PFSK-1 (cell line): ENCODE measurements around the gene ANKFY1.

Experiments used
- FOXP2 ChIP-seq: optimal IDR thresholded peaks from 2 replicates; pipeline ENCODE3; 2011; ENCODE audit warnings: borderline replicate concordance, control low read depth, inconsistent platforms; ENCODE audit not compliant: insufficient read depth; ENCODE audit errors: extremely low read length, extremely low read depth
- POLR2AphosphoS5 ChIP-seq: IDR thresholded peaks from 2 replicates; pipeline ENCODE4 v1.6.1; 2012; ENCODE audit warnings: low read depth, mild to moderate bottlenecking, control low read depth, low read length, moderate library complexity
- SIN3A ChIP-seq: IDR thresholded peaks from 2 replicates; pipeline ENCODE4 v1.6.1; 2012; ENCODE audit warnings: mild to moderate bottlenecking, low read length, moderate library complexity, borderline replicate concordance; ENCODE audit not compliant: insufficient read depth
- TAF1 ChIP-seq: IDR thresholded peaks from 2 replicates; pipeline ENCODE4 v1.6.1; 2012; ENCODE audit warnings: low read length, control low read depth, borderline replicate concordance; ENCODE audit not compliant: insufficient read depth
- TF ChIP-seq, protein P1 (sequence below), 2 experiments: IDR thresholded peaks; 2 replicates each; pipeline versions ENCODE4 v1.6.1 to v1.8.0; 2011 to 2012; ENCODE audit warnings: low read depth in 2 of 2, low read length in 2 of 2, control low read depth in 1 of 2, inconsistent platforms in 1 of 2, mild to moderate bottlenecking in 1 of 2, moderate library complexity in 1 of 2; ENCODE audit not compliant: insufficient read depth in 1 of 2

ANKFY1 gene

DNA sequence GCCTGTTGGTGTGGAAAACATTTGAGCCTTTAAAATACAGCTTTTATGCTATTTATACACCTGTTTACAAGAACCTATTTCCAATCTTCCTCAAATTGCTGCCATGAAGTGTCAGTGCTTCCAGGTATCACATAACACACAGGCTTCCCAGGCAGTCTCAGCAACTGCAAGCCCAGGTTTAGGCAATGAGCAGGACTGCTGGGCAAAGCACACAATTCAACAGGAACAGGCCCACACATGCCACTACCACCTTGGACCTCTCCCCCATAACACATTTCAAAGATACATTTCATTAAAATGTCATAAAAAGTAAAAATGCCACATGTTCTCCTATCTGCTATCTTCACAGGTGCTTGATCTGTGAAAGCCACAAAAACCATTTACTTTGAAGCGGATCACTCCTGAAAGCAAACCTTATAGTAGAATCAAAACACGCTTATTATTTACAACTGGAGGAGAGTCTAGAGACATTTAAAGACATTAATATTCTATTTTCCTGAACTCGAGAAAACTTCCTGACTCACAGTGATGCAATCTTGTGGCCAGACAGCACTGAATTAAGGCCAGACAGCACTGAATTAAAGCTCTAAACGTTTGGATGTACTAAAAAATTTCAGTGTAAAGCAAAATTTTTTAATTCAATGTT lies 31.5 kb downstream of the ANKFY1 start:
- no peak for TF ChIP-seq FOXP2
- no peak for TF ChIP-seq TAF1
- TF ChIP-seq, protein P1, sequence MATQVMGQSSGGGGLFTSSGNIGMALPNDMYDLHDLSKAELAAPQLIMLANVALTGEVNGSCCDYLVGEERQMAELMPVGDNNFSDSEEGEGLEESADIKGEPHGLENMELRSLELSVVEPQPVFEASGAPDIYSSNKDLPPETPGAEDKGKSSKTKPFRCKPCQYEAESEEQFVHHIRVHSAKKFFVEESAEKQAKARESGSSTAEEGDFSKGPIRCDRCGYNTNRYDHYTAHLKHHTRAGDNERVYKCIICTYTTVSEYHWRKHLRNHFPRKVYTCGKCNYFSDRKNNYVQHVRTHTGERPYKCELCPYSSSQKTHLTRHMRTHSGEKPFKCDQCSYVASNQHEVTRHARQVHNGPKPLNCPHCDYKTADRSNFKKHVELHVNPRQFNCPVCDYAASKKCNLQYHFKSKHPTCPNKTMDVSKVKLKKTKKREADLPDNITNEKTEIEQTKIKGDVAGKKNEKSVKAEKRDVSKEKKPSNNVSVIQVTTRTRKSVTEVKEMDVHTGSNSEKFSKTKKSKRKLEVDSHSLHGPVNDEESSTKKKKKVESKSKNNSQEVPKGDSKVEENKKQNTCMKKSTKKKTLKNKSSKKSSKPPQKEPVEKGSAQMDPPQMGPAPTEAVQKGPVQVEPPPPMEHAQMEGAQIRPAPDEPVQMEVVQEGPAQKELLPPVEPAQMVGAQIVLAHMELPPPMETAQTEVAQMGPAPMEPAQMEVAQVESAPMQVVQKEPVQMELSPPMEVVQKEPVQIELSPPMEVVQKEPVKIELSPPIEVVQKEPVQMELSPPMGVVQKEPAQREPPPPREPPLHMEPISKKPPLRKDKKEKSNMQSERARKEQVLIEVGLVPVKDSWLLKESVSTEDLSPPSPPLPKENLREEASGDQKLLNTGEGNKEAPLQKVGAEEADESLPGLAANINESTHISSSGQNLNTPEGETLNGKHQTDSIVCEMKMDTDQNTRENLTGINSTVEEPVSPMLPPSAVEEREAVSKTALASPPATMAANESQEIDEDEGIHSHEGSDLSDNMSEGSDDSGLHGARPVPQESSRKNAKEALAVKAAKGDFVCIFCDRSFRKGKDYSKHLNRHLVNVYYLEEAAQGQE (IDR thresholded peaks at IDR 0.05; ENCODE audit: insufficient read depth in 1 of 2, low read depth in 2 of 2, low read length in 2 of 2), result no peak
- TF ChIP-seq POLR2AphosphoS5, result no peak
- no peak for TF ChIP-seq SIN3A

DNA sequence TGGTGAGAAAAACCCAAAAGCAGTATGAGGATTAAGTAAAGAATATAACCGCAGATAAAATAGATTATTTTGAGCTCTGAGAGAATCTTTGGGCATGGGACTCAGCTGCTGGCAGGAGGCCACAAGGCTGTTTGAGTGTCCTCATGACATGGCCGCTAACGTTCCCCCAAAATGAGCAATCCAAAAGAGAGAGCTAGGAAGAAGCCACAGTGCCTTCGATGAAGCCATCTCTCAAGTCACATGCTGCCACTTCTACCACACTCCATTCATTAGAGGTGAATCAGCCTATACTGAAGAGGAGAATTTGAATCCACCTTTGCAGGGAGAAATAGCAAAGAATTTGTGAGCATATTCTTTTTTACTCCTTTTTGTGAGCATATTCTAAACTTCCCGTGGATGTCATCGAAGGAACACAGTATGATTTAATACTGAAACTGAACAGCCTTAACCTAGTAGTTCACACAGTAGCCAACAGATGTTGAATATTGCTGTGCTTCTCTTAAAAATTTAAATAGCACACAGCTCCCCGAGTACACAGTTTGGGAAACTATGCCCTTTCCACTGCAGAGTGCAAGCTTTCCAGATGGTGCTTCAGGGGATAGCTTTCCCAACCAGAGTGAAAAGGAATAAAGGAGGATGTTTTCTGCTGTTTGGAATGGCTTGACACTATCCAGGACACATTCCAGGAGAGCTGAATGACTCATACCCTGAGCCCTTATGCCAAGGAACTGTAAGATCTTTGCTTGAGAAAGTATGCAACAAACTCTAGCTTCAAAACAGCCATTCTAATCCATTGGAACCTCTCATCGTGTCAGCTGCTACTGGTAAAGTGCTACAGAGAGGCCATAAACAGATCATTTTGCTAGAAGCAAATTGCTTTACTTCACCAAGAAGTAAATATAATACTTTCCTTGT lies 33.9 kb downstream of the ANKFY1 start:
- TF ChIP-seq SIN3A (no peak), FOXP2 (no peak), POLR2AphosphoS5 (no peak), TAF1 (no peak)
- TF ChIP-seq, protein P1 (IDR thresholded peaks at IDR 0.05; ENCODE audit: insufficient read depth in 1 of 2, low read depth in 2 of 2, low read length in 2 of 2), result no peak

DNA sequence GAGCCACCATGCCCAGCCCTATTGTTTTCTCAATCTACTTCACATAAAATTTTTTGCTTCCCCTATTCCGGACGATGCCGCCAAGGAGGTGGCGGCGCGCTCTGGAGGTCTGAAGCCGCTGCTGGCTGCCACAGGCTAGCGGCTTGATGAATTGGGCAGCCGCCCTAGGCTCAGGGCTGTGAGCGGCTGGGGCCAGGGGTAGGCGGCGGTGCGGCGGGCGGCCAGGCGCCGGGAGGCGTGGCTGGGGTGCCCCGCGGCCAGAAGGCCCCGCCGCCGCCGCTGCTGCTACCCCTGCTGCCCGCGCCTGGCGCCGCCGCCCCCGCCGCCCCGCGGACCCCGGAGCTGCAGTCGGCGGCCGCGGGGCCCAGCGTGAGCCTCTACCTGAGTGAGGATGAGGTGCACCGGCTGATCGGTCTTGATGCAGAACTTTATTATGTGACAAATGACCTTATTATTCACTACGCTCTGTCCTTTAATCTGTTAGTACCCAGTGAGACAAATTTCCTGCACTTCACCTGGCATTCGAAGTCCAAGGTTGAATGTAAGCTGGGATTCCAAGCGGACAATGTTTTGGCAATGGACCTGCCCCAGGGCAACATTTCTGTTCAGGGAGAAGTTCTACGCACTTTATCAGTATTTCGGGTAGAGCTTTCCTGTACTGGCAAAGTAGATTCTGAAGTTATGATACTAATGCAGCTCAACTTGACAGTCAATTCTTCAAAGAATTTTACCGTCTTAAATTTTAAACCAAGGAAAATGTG lies 41.7 kb downstream of the ANKFY1 start:
- TF ChIP-seq TAF1 (no peak), SIN3A (no peak), POLR2AphosphoS5 (no peak), FOXP2 (no peak)
- TF ChIP-seq, protein P1 (IDR thresholded peaks at IDR 0.05; ENCODE audit: insufficient read depth in 1 of 2, low read depth in 2 of 2, low read length in 2 of 2), result no peak

DNA sequence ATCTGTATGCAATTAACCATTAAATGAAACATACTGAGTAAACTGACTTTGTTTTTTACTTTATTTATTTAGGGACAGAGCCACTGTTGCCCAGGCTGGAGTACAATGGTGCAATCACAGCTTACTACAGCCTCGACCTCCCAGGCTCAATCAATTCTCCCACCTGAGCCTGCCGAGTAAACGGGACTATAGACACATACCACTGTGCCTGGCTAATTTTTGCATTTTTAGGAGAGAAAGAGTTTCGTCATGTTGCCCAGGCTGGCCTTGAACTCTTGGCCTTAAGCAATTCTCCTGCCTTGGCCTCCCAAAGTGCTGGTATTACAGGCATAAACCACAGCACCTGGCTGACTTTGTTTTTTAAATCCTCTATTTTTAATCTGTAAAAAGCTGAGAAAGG lies 42.6 kb downstream of the ANKFY1 start:
- TF ChIP-seq, protein P1 (IDR thresholded peaks at IDR 0.05; ENCODE audit: insufficient read depth in 1 of 2, low read depth in 2 of 2, low read length in 2 of 2), result no peak
- TF ChIP-seq TAF1 (no peak), FOXP2 (no peak), SIN3A (no peak), POLR2AphosphoS5 (no peak)
